Activated T-helper 1 cell treated with anti-CD3 and anti-CD28 coated beads, Interleukin-2, amount 50 U/mL, for 16 hours (primary cell): ENCODE results near the gene HEPACAM2.

ENCODE experiments used
- DNase-seq, 2 donors: peaks; one replicate each; pipeline ENCODE4 v3.0.0-alpha.2; 2020; ENCODE audit warnings: low read depth in 1 of 2, low spot score in 1 of 2

Gene HEPACAM2

DNA sequence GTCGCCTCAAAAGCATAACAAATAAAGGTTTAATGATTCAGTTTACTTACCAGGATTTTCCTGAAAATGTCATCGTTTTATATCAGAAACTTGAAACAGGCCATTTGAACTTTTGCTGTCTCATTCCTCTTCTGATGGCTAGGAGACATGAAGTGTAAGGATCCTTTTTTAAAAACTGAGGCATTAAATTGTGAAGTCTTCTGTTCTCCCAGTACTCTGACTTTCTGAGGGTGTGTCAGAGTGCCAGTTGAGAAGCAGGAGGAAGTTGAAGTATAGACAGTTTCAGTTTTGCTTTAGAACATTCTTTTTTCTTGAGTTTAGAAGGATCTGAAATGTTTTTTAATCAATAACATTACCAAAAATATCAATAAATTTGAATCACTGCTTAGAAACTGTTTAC lies 78.1 kb downstream of the HEPACAM2 start, which contains the start of gene SAMD9L:
TSS of gene SAMD9L (minus strand) at position 242 of the 400 bp plus-strand sequence. CDS start 12,414 bp downstream, outside the sequence.
- DNase-seq: no peak

- DNase-seq: no peak
Measured at GRCh38 chr7:93147363-93147762, 78.9 kb downstream of the HEPACAM2 start.

- no peak for DNase-seq
Measured at GRCh38 chr7:93146472-93147141, 79.7 kb downstream of the HEPACAM2 start.

DNA sequence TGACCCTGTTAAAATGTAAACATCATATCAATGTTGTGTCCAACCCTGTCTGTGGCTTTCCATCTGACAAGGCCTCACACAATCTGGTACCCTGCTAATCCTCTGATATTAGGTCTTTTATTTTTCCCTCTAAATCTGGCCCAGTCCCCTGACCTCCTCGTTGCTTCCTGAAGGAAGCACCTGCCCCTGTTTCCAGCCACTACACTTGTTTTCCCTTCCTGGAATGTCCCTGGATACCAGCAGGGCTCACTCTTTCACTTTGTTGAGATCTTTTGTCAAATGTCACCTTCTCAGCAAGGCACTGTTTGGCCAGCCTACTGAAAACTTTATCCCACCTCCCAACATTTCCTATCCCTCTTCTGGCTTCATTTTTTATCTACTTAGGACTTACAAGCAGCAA lies 80.2 kb downstream of the HEPACAM2 start:
- DNase-seq: no peak

DNA sequence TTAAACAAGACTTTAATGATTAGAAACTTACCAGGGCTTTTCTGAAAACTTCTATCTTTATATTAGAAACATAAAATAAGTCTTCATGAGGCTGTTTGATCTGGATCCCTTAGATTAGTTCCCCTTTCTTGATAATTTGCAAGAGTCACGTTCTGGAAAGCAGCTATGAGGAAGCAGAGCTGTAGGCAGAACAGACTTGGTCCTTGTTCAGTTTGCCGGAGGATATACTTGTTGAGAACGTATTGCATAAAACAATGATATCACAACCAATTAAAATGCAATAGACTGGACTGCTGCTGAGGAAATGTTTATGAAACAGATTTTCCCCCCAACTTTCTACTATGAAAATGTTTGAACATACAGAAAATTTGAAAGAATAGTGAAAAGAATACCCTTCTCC lies 80.9 kb downstream of the HEPACAM2 start:
- no peak for DNase-seq

GRCh38 chr7:93142127-93142526 lies 84.1 kb downstream of the HEPACAM2 start:
- no peak for DNase-seq

DNA sequence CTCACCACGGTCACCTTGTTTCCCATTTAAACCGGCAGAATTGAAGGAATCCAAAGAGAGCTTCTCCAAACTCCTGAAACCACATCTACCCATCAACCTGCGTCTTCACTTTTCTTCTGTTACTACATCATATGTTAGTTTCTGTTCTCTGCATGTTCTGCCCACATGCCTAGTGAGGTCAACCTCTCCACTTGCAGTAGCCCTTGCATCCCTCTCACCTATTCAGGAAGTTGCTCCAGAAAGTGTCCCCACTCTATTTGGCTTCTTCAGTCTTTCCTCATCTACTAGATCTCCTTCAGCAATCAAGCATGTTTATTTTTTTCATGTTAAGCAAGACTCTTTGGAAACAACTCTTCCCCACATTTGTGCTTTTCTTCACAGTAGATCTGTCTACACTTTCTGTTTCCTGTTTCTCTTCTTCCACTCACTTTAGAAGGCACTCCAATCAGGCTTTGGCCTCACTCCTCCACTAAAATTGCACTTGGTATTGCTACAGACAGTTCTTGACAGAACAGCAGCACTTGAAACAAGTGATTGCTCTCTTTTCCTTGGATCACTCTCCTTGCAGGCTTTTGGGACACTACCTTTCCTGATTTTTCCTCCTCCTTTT lies 85.6 kb downstream of the HEPACAM2 start:
- no peak for DNase-seq

DNA sequence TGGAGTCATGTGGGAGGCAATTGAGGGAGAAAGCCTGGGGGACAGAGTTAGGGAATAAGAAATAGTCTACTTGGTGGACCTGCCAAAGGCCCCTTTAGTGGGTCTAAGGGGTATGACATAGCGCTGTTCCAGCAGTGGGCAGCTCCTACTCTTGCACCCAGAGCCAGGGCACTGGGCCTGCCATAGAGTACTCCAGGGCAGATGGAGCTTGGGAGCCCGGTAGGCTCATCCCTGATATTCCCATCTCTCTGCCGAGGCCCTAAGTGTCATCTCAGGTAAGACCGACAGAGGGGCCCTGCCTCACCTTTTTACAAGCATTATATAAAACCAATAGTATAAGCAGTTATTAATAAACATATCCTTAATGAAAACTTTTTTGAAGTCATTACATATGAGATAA lies 87.7 kb downstream of the HEPACAM2 start:
- no peak for DNase-seq
